Measurements from ENCODE around the gene WDR26. TPM values are rescaled to one million over a fixed set of nuclear protein-coding genes. Genes with fewer than 3 reads are reported as not detected.

The WDR26 gene
- total RNA-seq, 6 experiments from 2014 or later, result 27.2 to 46.8 (median 40.1) TPM

GRCh38 chr1:224377676-224378006, 57.0 kb downstream of the WDR26 start:
- TF ChIP-seq CTCF (IDR thresholded peaks at IDR 0.05) (no peak), POLR2A (IDR thresholded peaks at IDR 0.05) (no peak)
- Histone ChIP-seq H3K27me3 (no peaks in the 10 kb centered on the region), H3K9me3 (no peaks in the 10 kb centered on the region), H3K4me3 (no peak overlapping the region), H3K4me1 (peaks cover 0 to 3% (median 0%) of the 10 kb centered on the region in 4 donors), H3K27ac (no peak overlapping the region), H3K36me3 (peaks cover 0 to 18% (median 4%) of the 10 kb centered on the region in 4 donors)
- ATAC-seq (peak in 2 of 4 donors; percentile 23 to 84), DNase-seq (no peak)
- 86% methylated on average over 2 of the region's 2 CpGs for WGBS (ENCODE audit: insufficient coverage, low coverage, low lambda C conversion rate, missing lambda C conversion rate)
- intact Hi-C loops (cut with DNase I), result no loop called here

GRCh38 chr1:224375059-224375458, 59.5 kb downstream of the WDR26 start:
- Histone ChIP-seq H3K4me1 (peaks cover 0 to 3% (median 0%) of the 10 kb centered on the region in 4 donors), H3K36me3 (peaks cover 0 to 42% (median 9%) of the 10 kb centered on the region in 4 donors), H3K27me3 (no peaks in the 10 kb centered on the region), H3K9me3 (no peaks in the 10 kb centered on the region), H3K4me3 (no peak overlapping the region), H3K27ac (no peak overlapping the region)
- 71% methylated on average over 3 of the region's 3 CpGs for WGBS (ENCODE audit: insufficient coverage, low coverage, low lambda C conversion rate, missing lambda C conversion rate)
- ATAC-seq, result no peak
- TF ChIP-seq CTCF (IDR thresholded peaks at IDR 0.05), result no peak
- no peak for DNase-seq
- intact Hi-C loops (cut with DNase I), result no loop called here

- intact Hi-C loops (cut with DNase I), result no loop called here
- ATAC-seq, result no peak
- no peak for TF ChIP-seq CTCF (IDR thresholded peaks at IDR 0.05)
- no peak for TF ChIP-seq POLR2A (IDR thresholded peaks at IDR 0.05)
- H3K4me3 ChIP-seq, result no peak overlapping the region
- DNase-seq, result no peak
- peaks cover 0 to 61% (median 9%) of the 10 kb centered on the region in 4 donors for H3K36me3 ChIP-seq
- no peak overlapping the region for H3K27ac ChIP-seq
- H3K4me1 ChIP-seq, result no peaks in the 10 kb centered on the region
- no peaks in the 10 kb centered on the region for H3K27me3 ChIP-seq
- 92% methylated on average over 5 of the region's 5 CpGs for WGBS (ENCODE audit: insufficient coverage, low coverage, low lambda C conversion rate, missing lambda C conversion rate)
- no peaks in the 10 kb centered on the region for H3K9me3 ChIP-seq
Measured at GRCh38 chr1:224373008-224373590, 61.5 kb downstream of the WDR26 start.

GRCh38 chr1:224368409-224368808, 66.2 kb downstream of the WDR26 start:
- no peak overlapping the region for H3K4me3 ChIP-seq
- H3K9me3 ChIP-seq, result no peaks in the 10 kb centered on the region
- DNase-seq (no peak), ATAC-seq (no peak)
- 84% methylated on average over 5 of the region's 5 CpGs for WGBS (ENCODE audit: insufficient coverage, low coverage, low lambda C conversion rate, missing lambda C conversion rate)
- peaks cover 0 to 71% (median 5%) of the 10 kb centered on the region in 4 donors for H3K36me3 ChIP-seq
- no peaks in the 10 kb centered on the region for H3K4me1 ChIP-seq
- TF ChIP-seq POLR2A (IDR thresholded peaks at IDR 0.05) (no peak), CTCF (IDR thresholded peaks at IDR 0.05) (no peak)
- H3K27ac ChIP-seq, result no peak overlapping the region
- no peaks in the 10 kb centered on the region for H3K27me3 ChIP-seq
- intact Hi-C loops (cut with DNase I), result no loop called here

GRCh38 chr1:224359207-224359606, 75.4 kb downstream of the WDR26 start:
- intact Hi-C loops (cut with DNase I), result no loop called here
- no peak for DNase-seq
- ATAC-seq, result no peak
- no peaks in the 10 kb centered on the region for H3K27me3 ChIP-seq
- no peaks in the 10 kb centered on the region for H3K9me3 ChIP-seq
- peaks cover 0 to 10% (median 3%) of the 10 kb centered on the region in 4 donors for H3K4me1 ChIP-seq
- no peak overlapping the region for H3K4me3 ChIP-seq
- no peaks in the 10 kb centered on the region for H3K36me3 ChIP-seq
- TF ChIP-seq POLR2A (IDR thresholded peaks at IDR 0.05) (no peak), CTCF (IDR thresholded peaks at IDR 0.05) (no peak)
- H3K27ac ChIP-seq, result no peak overlapping the region
- WGBS (ENCODE audit: insufficient coverage, low coverage, low lambda C conversion rate, missing lambda C conversion rate), result 71% methylated on average over 3 of the region's 3 CpGs

All from right lobe of liver (tissue), 6 donors.